ENCODE measurements around the gene KCNG1.

KCNG1 gene

GRCh38 chr20:51034988-51035656, 12.2 kb upstream of the KCNG1 start:
- no peak for DNase-seq

GRCh38 chr20:51034476-51034875, 11.6 kb upstream of the KCNG1 start:
- DNase-seq = no peak

- no peak for DNase-seq
These were observed 7.3 kb upstream of the KCNG1 start for GRCh38 chr20:51029963-51030920.

GRCh38 chr20:51029556-51029955, 6.6 kb upstream of the KCNG1 start:
- no peak for DNase-seq

GRCh38 chr20:51028616-51029212, 5.8 kb upstream of the KCNG1 start:
- DNase-seq = no peak

- no peak for DNase-seq
These were observed 4.3 kb upstream of the KCNG1 start for GRCh38 chr20:51027035-51027795.

GRCh38 chr20:51026269-51026668, 3.4 kb upstream of the KCNG1 start:
- DNase-seq = no peak

- no peak for DNase-seq
These were observed 1.9 kb upstream of the KCNG1 start for GRCh38 chr20:51024761-51025160.

- DNase-seq = no peak
These were observed 779 bp upstream of the KCNG1 start for GRCh38 chr20:51023617-51024155.

- DNase-seq = no peak
These were observed 592 bp downstream of the KCNG1 start for GRCh38 chr20:51022227-51022802.

GRCh38 chr20:51021067-51022025, 1.6 kb downstream of the KCNG1 start:
- DNase-seq = no peak

GRCh38 chr20:51020657-51021056, 2.2 kb downstream of the KCNG1 start:
- DNase-seq = no peak

- DNase-seq = no peak
These were observed 3.0 kb downstream of the KCNG1 start for GRCh38 chr20:51019656-51020592.

GRCh38 chr20:51017251-51017650, 5.7 kb downstream of the KCNG1 start:
- DNase-seq = no peak

GRCh38 chr20:51016521-51016920, 6.4 kb downstream of the KCNG1 start:
- no peak for DNase-seq

- DNase-seq = peak; percentile 59
These were observed 7.8 kb downstream of the KCNG1 start for GRCh38 chr20:51014797-51015722.

- DNase-seq = no peak
These were observed 9.2 kb downstream of the KCNG1 start for GRCh38 chr20:51013577-51014330.

- DNase-seq = no peak
These were observed 10.6 kb downstream of the KCNG1 start for GRCh38 chr20:51012357-51012756.
